Right lobe of liver (tissue), 6 donors: ENCODE measurements around the gene F10. TPM values are rescaled to one million over a fixed set of nuclear protein-coding genes. Genes with fewer than 3 reads are reported as not detected.

Experiments
- ATAC-seq, 4 donors: fragments of 200-7000 bp; cut with Tn5 transposase; one replicate each; pipeline ENCODE4 v1.9.1; 2020; ENCODE audit warnings: mild to moderate bottlenecking in 4 of 4, moderate library complexity in 4 of 4
- DNase-seq, 3 donors: peaks; one replicate each; pipeline ENCODE4 v3.0.0-alpha.2; 2020
- H3K27ac ChIP-seq, 3 donors: fragments of 200-600 bp; one replicate each; pipeline ENCODE4 v1.8.0; 2022
- H3K27me3 ChIP-seq, 2 donors: fragments of 200-600 bp; one replicate each; pipeline ENCODE4 v1.8.0; 2022
- H3K36me3 ChIP-seq, 4 donors: fragments of 200-600 bp; sonication (generic) in 1 of 4; one replicate each; pipeline versions ENCODE4 v1.5.1 to v1.8.0; 2017 to 2022; ENCODE audit warnings: control low read depth in 1 of 4
- H3K4me1 ChIP-seq, 4 donors: fragments of 200-600 bp; sonication (generic) in 1 of 4; one replicate each; pipeline versions ENCODE4 v1.5.1 to v1.8.0; 2017 to 2022; ENCODE audit warnings: control low read depth in 1 of 4
- H3K4me3 ChIP-seq, 3 donors: fragments of 200-600 bp; one replicate each; pipeline ENCODE4 v1.8.0; 2022
- H3K9me3 ChIP-seq, 4 donors: fragments of 200-600 bp; sonication (generic) in 1 of 4; one replicate each; pipeline versions ENCODE4 v1.5.1 to v1.8.0; 2017 to 2022; ENCODE audit warnings: control low read depth in 1 of 4
- POLR2A ChIP-seq: fragments of 450-650 bp; IDR thresholded peaks from one replicate; pipeline ENCODE4 v1.6.1; 2017; ENCODE audit warnings: antibody characterized with exemption, mild to moderate bottlenecking
- WGBS: methylation state at CpG from one replicate; pipeline ENCODE4 v1.1.6; 2018; ENCODE audit warnings: low coverage, low lambda C conversion rate; ENCODE audit not compliant: insufficient coverage; ENCODE audit errors: missing lambda C conversion rate; 5-methylcytosine and 5-hydroxymethylcytosine counted together
- intact Hi-C, 2 donors: fragments of 100-400 bp; cut with DNase I; formaldehyde crosslinking; loops; one replicate each; pipeline versions ENCODE4 v1.11.2 to v1.14.1; 2022
- total RNA-seq, 6 experiments: library from RNA; depleted of rRNA in 2 of 6; stranded (reverse); fragments of >200 nt in 2 of 6; fragmentation: NEBNext Ultra II Directional in 3 of 6; extraction: Animal tissue kit (Norgen Biotek cat#: 25700) in 3 of 6; gene quantifications; one replicate each; pipeline versions ENCODE4 v1.1.0 to v1.2.4, GENCODE V29; 2016 to 2023
- TF ChIP-seq, protein P1 (sequence below), 4 donors: fragments of 200-600 bp in 3 of 4; fragments of 450-650 bp in 1 of 4; IDR thresholded peaks; one replicate each; pipeline versions ENCODE4 v1.5.1 to v1.8.0; 2016 to 2022; ENCODE audit warnings: antibody characterized with exemption in 4 of 4, mild to moderate bottlenecking in 2 of 4
- donor health status: DM: no; HTN: yes; CAD: no.
- donor health status: DM: no; HTN: no; CAD: no.
- donor health status: DM: no; HTN: no; CAD: no.
- donor health status: DM: no; HTN: yes; CAD: no.
- donor health status: DM: no; HTN: yes; CAD: no.

F10 gene
- total RNA-seq, 6 experiments from 2014 or later, result 108 to 157 (median 132) TPM

GRCh38 chr13:113153810-113154748 lies 31.5 kb downstream of the F10 start:
- TF ChIP-seq, protein P1, sequence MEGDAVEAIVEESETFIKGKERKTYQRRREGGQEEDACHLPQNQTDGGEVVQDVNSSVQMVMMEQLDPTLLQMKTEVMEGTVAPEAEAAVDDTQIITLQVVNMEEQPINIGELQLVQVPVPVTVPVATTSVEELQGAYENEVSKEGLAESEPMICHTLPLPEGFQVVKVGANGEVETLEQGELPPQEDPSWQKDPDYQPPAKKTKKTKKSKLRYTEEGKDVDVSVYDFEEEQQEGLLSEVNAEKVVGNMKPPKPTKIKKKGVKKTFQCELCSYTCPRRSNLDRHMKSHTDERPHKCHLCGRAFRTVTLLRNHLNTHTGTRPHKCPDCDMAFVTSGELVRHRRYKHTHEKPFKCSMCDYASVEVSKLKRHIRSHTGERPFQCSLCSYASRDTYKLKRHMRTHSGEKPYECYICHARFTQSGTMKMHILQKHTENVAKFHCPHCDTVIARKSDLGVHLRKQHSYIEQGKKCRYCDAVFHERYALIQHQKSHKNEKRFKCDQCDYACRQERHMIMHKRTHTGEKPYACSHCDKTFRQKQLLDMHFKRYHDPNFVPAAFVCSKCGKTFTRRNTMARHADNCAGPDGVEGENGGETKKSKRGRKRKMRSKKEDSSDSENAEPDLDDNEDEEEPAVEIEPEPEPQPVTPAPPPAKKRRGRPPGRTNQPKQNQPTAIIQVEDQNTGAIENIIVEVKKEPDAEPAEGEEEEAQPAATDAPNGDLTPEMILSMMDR (IDR thresholded peaks at IDR 0.05), result no peak
- TF ChIP-seq POLR2A, result peak; percentile 80
- Histone ChIP-seq H3K4me3 (peak overlapping the region; percentile 50 to 61 (median 58)), H3K36me3 (no peaks in the 10 kb centered on the region), H3K9me3 (no peaks in the 10 kb centered on the region), H3K27me3 (no peaks in the 10 kb centered on the region), H3K27ac (peak overlapping the region; percentile 88 to 100 (median 99)), H3K4me1 (peaks cover 0 to 19% (median 5%) of the 10 kb centered on the region in 4 donors)
- peak; percentile 49 to 59 (median 54) for ATAC-seq
- DNase-seq, result peak; percentile 90 to 92 (median 90)
- intact Hi-C loops, result no loop called here
- WGBS, result 5% methylated on average over 48 of the region's 76 CpGs

- no peak for TF ChIP-seq POLR2A
- TF ChIP-seq, protein P1 (IDR thresholded peaks at IDR 0.05), result no peak
- Histone ChIP-seq H3K27ac (peak overlapping the region in 1 of 3 donors; percentile 54), H3K4me3 (no peak overlapping the region), H3K9me3 (no peaks in the 10 kb centered on the region), H3K27me3 (no peaks in the 10 kb centered on the region), H3K36me3 (peaks cover 0 to 2% (median 0%) of the 10 kb centered on the region in 4 donors), H3K4me1 (peaks cover 0 to 15% (median 0%) of the 10 kb centered on the region in 4 donors)
- WGBS, result 100% methylated on average over 2 of the region's 3 CpGs
- DNase-seq (no peak), ATAC-seq (no peak)
- intact Hi-C loops, result loop anchor here in 1 of 2 donors (5.0 kb wide), 1 partner anchor 52 kb away; the partner anchor contains the start of genes CUL4A and PCID2
These were observed 32.6 kb downstream of the F10 start for GRCh38 chr13:113155201-113155600.

GRCh38 chr13:113155982-113156655 lies 33.5 kb downstream of the F10 start:
- no peaks in the 10 kb centered on the region for H3K27me3 ChIP-seq
- intact Hi-C loops, result loop anchor here in 1 of 2 donors (5.0 kb wide), 1 partner anchor 51 kb away; the partner anchor contains the start of genes CUL4A and PCID2
- DNase-seq, result no peak
- no peak overlapping the region for H3K4me3 ChIP-seq
- H3K9me3 ChIP-seq, result no peaks in the 10 kb centered on the region
- H3K27ac ChIP-seq, result no peak overlapping the region
- ATAC-seq, result no peak
- 84% methylated on average over 8 of the region's 9 CpGs for WGBS
- TF ChIP-seq, protein P1 (IDR thresholded peaks at IDR 0.05), result no peak
- TF ChIP-seq POLR2A, result no peak
- H3K4me1 ChIP-seq, result peaks cover 0 to 15% (median 0%) of the 10 kb centered on the region in 4 donors
- peaks cover 0 to 11% (median 2%) of the 10 kb centered on the region in 4 donors for H3K36me3 ChIP-seq

GRCh38 chr13:113157206-113157928 lies 34.8 kb downstream of the F10 start:
- Histone ChIP-seq H3K4me3 (peak overlapping the region in 2 of 3 donors; percentile 55 to 67), H3K27me3 (no peaks in the 10 kb centered on the region), H3K9me3 (no peaks in the 10 kb centered on the region), H3K27ac (peak overlapping the region; percentile 69 to 98 (median 78)), H3K36me3 (peaks cover 0 to 11% (median 2%) of the 10 kb centered on the region in 4 donors), H3K4me1 (peaks cover 0 to 15% (median 0%) of the 10 kb centered on the region in 4 donors)
- intact Hi-C loops, result loop anchor here in 1 of 2 donors (5.0 kb wide), 1 partner anchor 50 kb away; the partner anchor contains the start of genes CUL4A and PCID2
- ATAC-seq (no peak), DNase-seq (no peak)
- WGBS, result 58% methylated on average over 12 of the region's 12 CpGs
- no peak for TF ChIP-seq POLR2A
- TF ChIP-seq, protein P1 (IDR thresholded peaks at IDR 0.05), result no peak
